ENCODE measurements around the gene LRIT1. TPM values are rescaled to one million over a fixed set of nuclear protein-coding genes. Genes with fewer than 3 reads are reported as not detected.

The LRIT1 gene
- total and polyA plus RNA-seq, 2 donors (not counting 3 experiments of a cell fraction or from before 2014, with no cell fraction given): not detected

DNA sequence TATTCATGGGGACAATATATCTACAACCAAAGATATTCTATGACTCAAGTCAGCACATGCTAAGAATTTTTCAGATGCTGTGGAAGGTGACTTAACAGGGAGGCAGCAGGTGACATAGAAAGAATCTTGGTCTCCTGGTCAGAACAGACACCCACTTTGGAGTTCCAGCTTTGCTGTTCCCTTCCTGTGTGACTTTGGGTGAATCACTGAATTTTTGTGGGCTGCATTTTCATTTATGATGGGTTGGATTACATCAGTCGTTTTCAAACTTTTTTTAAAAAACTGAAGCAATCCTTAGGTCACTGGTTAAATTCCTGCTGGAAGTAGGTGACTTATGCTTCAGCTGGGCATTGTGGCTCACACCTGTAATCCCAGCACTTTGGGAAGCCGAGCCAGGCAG is 28.4 kb upstream of the LRIT1 start:
- H3K27ac ChIP-seq (ENCODE audit: insufficient read depth, low read depth, low read length): no peak overlapping the region
- CTCF ChIA-PET: interaction anchor here (1.0 to 11.1 kb wide), 2 partner anchors 83 to 267 kb away, joined by 4 to 510 read pairs; no protein-coding TSS in a partner anchor
- peaks cover 14 to 28% of the 10 kb centered on the region in 2 experiments for H3K27me3 ChIP-seq (ENCODE audit: control insufficient read depth in 2 of 2, insufficient read depth in 2 of 2, low read length in 2 of 2)
- H4K20me1 ChIP-seq (replicated peaks; ENCODE audit: control insufficient read depth, extremely low read depth, insufficient read depth, low read length): no peaks in the 10 kb centered on the region
- POLR2A ChIA-PET: no interaction called here
- H3K9me3 ChIP-seq (replicated peaks; ENCODE audit: control insufficient read depth, insufficient read depth, low read length): no peaks in the 10 kb centered on the region
- no peaks in the 10 kb centered on the region for H3K36me3 ChIP-seq (ENCODE audit: control insufficient read depth in 2 of 2, extremely low read depth in 1 of 2, insufficient read depth in 2 of 2, low read length in 2 of 2)
- FAIRE-seq: no peak
- H3K9me1 ChIP-seq (replicated peaks; ENCODE audit: control insufficient read depth, extremely low read depth, insufficient read depth, low read length): no peaks in the 10 kb centered on the region
- H3K4me3 ChIP-seq (replicated peaks in 1 of 3; ENCODE audit: insufficient read depth in 1 of 3, low read depth in 1 of 3, low read length in 3 of 3): no peak overlapping the region
- H3K4me1 ChIP-seq (ENCODE audit: control insufficient read depth, extremely low read depth, insufficient read depth, low read length): no peaks in the 10 kb centered on the region
- intact Hi-C loops (cut with micrococcal nuclease) (no loop called here), dilution Hi-C loops (cut with MboI; ENCODE audit: extremely low pct_ligation_motif_present, low sequenced_read_pairs) (no loop called here)
- H3K79me2 ChIP-seq (ENCODE audit: control insufficient read depth, insufficient read depth, low read length): no peaks in the 10 kb centered on the region
- H3K4me2 ChIP-seq (ENCODE audit: insufficient read depth, low read length): no peak overlapping the region
- H3K9ac ChIP-seq (replicated peaks; ENCODE audit: extremely low read depth, insufficient read depth, low read length): no peak overlapping the region
- no TSS peak for BruUV-seq (replicated peaks)
- TF ChIP-seq GATA2 (IDR thresholded peaks at IDR 0.05; ENCODE audit: insufficient read depth, insufficient read length, low read depth, low read length) (no peak), MYC (IDR thresholded peaks at IDR 0.05; ENCODE audit: low read depth, low read length) (no peak), POLR2AphosphoS5 (IDR thresholded peaks at IDR 0.05; ENCODE audit: insufficient read depth, low read depth, low read length) (no peak), POLR2A (IDR thresholded peaks at IDR 0.05; ENCODE audit: low read depth, low read length) (no peak), JUN (IDR thresholded peaks at IDR 0.05; ENCODE audit: borderline replicate concordance, insufficient read depth, insufficient read length, low read depth) (no peak), EZH2 (IDR thresholded peaks at IDR 0.05; ENCODE audit: borderline replicate concordance, low read depth, low read length, severe bottlenecking) (no peak), FOS (IDR thresholded peaks at IDR 0.05; ENCODE audit: borderline replicate concordance, insufficient read depth, low read length) (no peak)
- TF ChIP-seq, protein P1, sequence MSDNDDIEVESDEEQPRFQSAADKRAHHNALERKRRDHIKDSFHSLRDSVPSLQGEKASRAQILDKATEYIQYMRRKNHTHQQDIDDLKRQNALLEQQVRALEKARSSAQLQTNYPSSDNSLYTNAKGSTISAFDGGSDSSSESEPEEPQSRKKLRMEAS (IDR thresholded peaks at IDR 0.05; ENCODE audit: insufficient read depth, insufficient read length): no peak
- TF ChIP-seq, protein P2, sequence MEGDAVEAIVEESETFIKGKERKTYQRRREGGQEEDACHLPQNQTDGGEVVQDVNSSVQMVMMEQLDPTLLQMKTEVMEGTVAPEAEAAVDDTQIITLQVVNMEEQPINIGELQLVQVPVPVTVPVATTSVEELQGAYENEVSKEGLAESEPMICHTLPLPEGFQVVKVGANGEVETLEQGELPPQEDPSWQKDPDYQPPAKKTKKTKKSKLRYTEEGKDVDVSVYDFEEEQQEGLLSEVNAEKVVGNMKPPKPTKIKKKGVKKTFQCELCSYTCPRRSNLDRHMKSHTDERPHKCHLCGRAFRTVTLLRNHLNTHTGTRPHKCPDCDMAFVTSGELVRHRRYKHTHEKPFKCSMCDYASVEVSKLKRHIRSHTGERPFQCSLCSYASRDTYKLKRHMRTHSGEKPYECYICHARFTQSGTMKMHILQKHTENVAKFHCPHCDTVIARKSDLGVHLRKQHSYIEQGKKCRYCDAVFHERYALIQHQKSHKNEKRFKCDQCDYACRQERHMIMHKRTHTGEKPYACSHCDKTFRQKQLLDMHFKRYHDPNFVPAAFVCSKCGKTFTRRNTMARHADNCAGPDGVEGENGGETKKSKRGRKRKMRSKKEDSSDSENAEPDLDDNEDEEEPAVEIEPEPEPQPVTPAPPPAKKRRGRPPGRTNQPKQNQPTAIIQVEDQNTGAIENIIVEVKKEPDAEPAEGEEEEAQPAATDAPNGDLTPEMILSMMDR (IDR thresholded peaks at IDR 0.05; ENCODE audit: extremely low read depth in 1 of 2, insufficient read depth in 1 of 2, low read depth in 1 of 2, low read length in 2 of 2): no peak
- no peak for DNase-seq (ENCODE audit: low read depth, low spot score)
- H2AFZ ChIP-seq (ENCODE audit: low read depth, low read length): no peak overlapping the region
